HEK293 (cell line): ENCODE data around the gene TMEM263.

Experiments used
- CTCF ChIP-seq: fragments of 450-650 bp; formaldehyde crosslinking; IDR thresholded peaks from 2 replicates; pipeline ENCODE4 v1.5.1; 2016; ENCODE audit warnings: missing biosample characterization, missing genetic modification characterization
- ELK4 ChIP-seq: IDR thresholded peaks from 2 replicates; pipeline ENCODE4 v1.6.1; 2011; ENCODE audit warnings: mild to moderate bottlenecking, low read depth, low read length, borderline replicate concordance
- KLF10 ChIP-seq: fragments of 450-650 bp; IDR thresholded peaks from 2 replicates; pipeline ENCODE4 v1.5.1; 2018; ENCODE audit warnings: missing biosample characterization, mild to moderate bottlenecking, missing genetic modification characterization
- PBX3 ChIP-seq: sonication (generic); formaldehyde crosslinking; IDR thresholded peaks from 2 replicates; pipeline ENCODE4 v1.8.1; 2022; ENCODE audit warnings: mild to moderate bottlenecking, moderate library complexity, missing genetic modification reagents
- TCF7L2 ChIP-seq: IDR thresholded peaks from 2 replicates; pipeline ENCODE4 v1.6.1; 2011; ENCODE audit warnings: low read depth, mild to moderate bottlenecking, inconsistent platforms, low read length, moderate library complexity, borderline replicate concordance
- ZBTB21 ChIP-seq: fragments of 450-650 bp; formaldehyde crosslinking; IDR thresholded peaks from 2 replicates; pipeline ENCODE4 v1.5.1; 2017; ENCODE audit warnings: missing biosample characterization, missing genetic modification characterization
- ZBTB7A ChIP-seq: fragments of 450-650 bp; formaldehyde crosslinking; IDR thresholded peaks from 2 replicates; pipeline ENCODE4 v1.5.1; 2016; ENCODE audit warnings: low read depth, missing biosample characterization, missing genetic modification characterization
- ZNF155 ChIP-seq: fragments of 450-650 bp; formaldehyde crosslinking; IDR thresholded peaks from 2 replicates; pipeline ENCODE4 v1.5.1; 2016; ENCODE audit warnings: missing biosample characterization, missing genetic modification characterization
- ZNF169 ChIP-seq: fragments of 450-650 bp; formaldehyde crosslinking; IDR thresholded peaks from 2 replicates; pipeline ENCODE4 v1.5.1; 2016; ENCODE audit warnings: missing biosample characterization, missing genetic modification characterization
- ZNF324 ChIP-seq: fragments of 450-650 bp; formaldehyde crosslinking; IDR thresholded peaks from 2 replicates; pipeline ENCODE4 v1.5.1; 2016; ENCODE audit warnings: missing biosample characterization, missing genetic modification characterization
- ZNF660 ChIP-seq: fragments of 450-650 bp; IDR thresholded peaks from 2 replicates; pipeline ENCODE4 v1.5.1; 2018; ENCODE audit warnings: missing biosample characterization, mild to moderate bottlenecking, missing genetic modification characterization
- ZNF830 ChIP-seq: fragments of 450-650 bp; IDR thresholded peaks from 2 replicates; pipeline ENCODE4 v1.5.0; 2018; ENCODE audit warnings: missing biosample characterization, missing genetic modification characterization, low read depth, mild to moderate bottlenecking, moderate library complexity
- TF ChIP-seq, protein P1 (sequence below): fragments of 450-650 bp; formaldehyde crosslinking; IDR thresholded peaks from 2 replicates; pipeline ENCODE4 v1.5.1; 2016; ENCODE audit warnings: missing biosample characterization, missing genetic modification characterization
- TF ChIP-seq, protein P2 (sequence below): fragments of 450-650 bp; formaldehyde crosslinking; IDR thresholded peaks from 2 replicates; pipeline ENCODE4 v1.5.1; 2017; ENCODE audit warnings: missing biosample characterization, missing genetic modification characterization

GRCh38 chr12:106917503-106917902, 38.2 kb upstream of the TMEM263 start:
- no peak for TF ChIP-seq ZNF324 (tag by site-specific recombination)
- TF ChIP-seq, protein P1, sequence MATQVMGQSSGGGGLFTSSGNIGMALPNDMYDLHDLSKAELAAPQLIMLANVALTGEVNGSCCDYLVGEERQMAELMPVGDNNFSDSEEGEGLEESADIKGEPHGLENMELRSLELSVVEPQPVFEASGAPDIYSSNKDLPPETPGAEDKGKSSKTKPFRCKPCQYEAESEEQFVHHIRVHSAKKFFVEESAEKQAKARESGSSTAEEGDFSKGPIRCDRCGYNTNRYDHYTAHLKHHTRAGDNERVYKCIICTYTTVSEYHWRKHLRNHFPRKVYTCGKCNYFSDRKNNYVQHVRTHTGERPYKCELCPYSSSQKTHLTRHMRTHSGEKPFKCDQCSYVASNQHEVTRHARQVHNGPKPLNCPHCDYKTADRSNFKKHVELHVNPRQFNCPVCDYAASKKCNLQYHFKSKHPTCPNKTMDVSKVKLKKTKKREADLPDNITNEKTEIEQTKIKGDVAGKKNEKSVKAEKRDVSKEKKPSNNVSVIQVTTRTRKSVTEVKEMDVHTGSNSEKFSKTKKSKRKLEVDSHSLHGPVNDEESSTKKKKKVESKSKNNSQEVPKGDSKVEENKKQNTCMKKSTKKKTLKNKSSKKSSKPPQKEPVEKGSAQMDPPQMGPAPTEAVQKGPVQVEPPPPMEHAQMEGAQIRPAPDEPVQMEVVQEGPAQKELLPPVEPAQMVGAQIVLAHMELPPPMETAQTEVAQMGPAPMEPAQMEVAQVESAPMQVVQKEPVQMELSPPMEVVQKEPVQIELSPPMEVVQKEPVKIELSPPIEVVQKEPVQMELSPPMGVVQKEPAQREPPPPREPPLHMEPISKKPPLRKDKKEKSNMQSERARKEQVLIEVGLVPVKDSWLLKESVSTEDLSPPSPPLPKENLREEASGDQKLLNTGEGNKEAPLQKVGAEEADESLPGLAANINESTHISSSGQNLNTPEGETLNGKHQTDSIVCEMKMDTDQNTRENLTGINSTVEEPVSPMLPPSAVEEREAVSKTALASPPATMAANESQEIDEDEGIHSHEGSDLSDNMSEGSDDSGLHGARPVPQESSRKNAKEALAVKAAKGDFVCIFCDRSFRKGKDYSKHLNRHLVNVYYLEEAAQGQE (tag by site-specific recombination): no peak
- TF ChIP-seq PBX3 (CRISPR knock-in tag): no peak
- TF ChIP-seq CTCF: no peak
- no peak for TF ChIP-seq ZBTB21
- no peak for TF ChIP-seq ZNF660 (tag by site-specific recombination)
- TF ChIP-seq TCF7L2: no peak
- no peak for TF ChIP-seq ZNF169 (tag by site-specific recombination)
- no peak for TF ChIP-seq ELK4
- TF ChIP-seq, protein P2, sequence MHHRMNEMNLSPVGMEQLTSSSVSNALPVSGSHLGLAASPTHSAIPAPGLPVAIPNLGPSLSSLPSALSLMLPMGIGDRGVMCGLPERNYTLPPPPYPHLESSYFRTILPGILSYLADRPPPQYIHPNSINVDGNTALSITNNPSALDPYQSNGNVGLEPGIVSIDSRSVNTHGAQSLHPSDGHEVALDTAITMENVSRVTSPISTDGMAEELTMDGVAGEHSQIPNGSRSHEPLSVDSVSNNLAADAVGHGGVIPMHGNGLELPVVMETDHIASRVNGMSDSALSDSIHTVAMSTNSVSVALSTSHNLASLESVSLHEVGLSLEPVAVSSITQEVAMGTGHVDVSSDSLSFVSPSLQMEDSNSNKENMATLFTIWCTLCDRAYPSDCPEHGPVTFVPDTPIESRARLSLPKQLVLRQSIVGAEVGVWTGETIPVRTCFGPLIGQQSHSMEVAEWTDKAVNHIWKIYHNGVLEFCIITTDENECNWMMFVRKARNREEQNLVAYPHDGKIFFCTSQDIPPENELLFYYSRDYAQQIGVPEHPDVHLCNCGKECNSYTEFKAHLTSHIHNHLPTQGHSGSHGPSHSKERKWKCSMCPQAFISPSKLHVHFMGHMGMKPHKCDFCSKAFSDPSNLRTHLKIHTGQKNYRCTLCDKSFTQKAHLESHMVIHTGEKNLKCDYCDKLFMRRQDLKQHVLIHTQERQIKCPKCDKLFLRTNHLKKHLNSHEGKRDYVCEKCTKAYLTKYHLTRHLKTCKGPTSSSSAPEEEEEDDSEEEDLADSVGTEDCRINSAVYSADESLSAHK (tag by site-specific recombination): no peak
- TF ChIP-seq ZNF155 (tag by site-specific recombination): no peak
- no peak for TF ChIP-seq ZBTB7A
- TF ChIP-seq ZNF830 (tag by site-specific recombination): no peak
- TF ChIP-seq KLF10: no peak
